Measurements from ENCODE around the gene CYFIP1.

DNA sequence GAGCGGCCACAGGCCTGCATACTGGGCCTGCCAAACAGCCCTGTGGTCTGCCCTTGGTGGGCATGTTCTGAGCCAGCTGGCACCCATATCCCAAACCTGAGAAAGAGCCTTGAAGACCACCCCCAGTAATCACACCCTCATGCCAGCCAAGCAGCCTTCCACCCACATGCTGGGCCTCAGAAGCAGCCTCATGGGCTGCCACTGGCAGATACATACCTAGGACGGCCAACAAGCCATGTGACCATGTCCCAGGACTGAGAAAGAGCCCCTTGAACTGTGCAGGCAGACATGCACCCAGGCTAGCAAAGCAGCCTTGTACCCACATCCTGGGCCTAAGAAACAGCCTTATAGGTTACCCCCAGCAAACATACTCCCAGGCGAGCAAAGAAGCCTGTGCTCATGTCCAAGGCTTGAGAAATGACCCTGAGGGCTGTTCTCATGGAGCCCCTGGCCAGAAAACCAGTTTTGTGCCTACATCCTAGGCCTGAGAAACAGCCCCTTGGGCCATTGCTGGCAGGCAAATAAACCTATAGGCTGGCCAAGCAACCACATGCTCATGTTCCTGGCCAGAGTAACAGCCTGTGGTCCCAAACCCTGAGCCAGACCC lies 34.3 kb upstream of the CYFIP1 start:
- TF ChIP-seq POLR2A (IDR thresholded peaks at IDR 0.05; ENCODE audit: low read depth, low read length) (no peak), TAF1 (IDR thresholded peaks at IDR 0.05; ENCODE audit: borderline replicate concordance, low read depth, low read length) (no peak), POLR2AphosphoS5 (IDR thresholded peaks at IDR 0.05; ENCODE audit: low read depth, low read length) (no peak)
